OCI-LY1 (cell line): ENCODE results near the gene GRM3.

Experiments
- H2AFZ ChIP-seq: fragments of 200-600 bp; sonication (generic), shearing (Covaris generic); 2 replicates; pipeline ENCODE4 v1.6.0; 2014; ENCODE audit warnings: antibody characterized with exemption, mild to moderate bottlenecking, low read length
- H3F3A ChIP-seq: fragments of 200-600 bp; sonication (generic), shearing (Covaris generic); 2 replicates; pipeline ENCODE4 v1.6.0; 2014; ENCODE audit warnings: mild to moderate bottlenecking, antibody characterized with exemption, low read length, moderate library complexity; ENCODE audit not compliant: insufficient read depth
- H3K27ac ChIP-seq: fragments of 200-600 bp; sonication (generic); 2 replicates; pipeline ENCODE4 v1.5.1; 2014; ENCODE audit warnings: low read length, mixed run types, mild to moderate bottlenecking, low read depth; ENCODE audit not compliant: poor library complexity, severe bottlenecking
- H3K27me3 ChIP-seq: fragments of 200-600 bp; sonication (generic); 2 replicates; pipeline ENCODE4 v1.6.0; 2014; ENCODE audit warnings: antibody characterized with exemption, mild to moderate bottlenecking, low read length, moderate library complexity; ENCODE audit not compliant: insufficient read depth
- H3K36me3 ChIP-seq: fragments of 200-600 bp; sonication (generic); 2 replicates; pipeline ENCODE4 v1.6.1; 2014; ENCODE audit warnings: mild to moderate bottlenecking, antibody characterized with exemption, low read length, moderate library complexity, mixed read lengths; ENCODE audit not compliant: insufficient read depth
- H3K4me1 ChIP-seq: fragments of 200-600 bp; sonication (generic); 2 replicates; pipeline ENCODE4 v1.5.1; 2014; ENCODE audit warnings: mild to moderate bottlenecking, low read length, moderate library complexity; ENCODE audit not compliant: insufficient read depth, severe bottlenecking
- H3K4me2 ChIP-seq: fragments of 200-600 bp; sonication (generic), shearing (Covaris generic); 2 replicates; pipeline ENCODE4 v1.6.1; 2014; ENCODE audit warnings: low read length
- H3K4me3 ChIP-seq: fragments of 200-600 bp; sonication (generic); 2 replicates; pipeline ENCODE4 v1.5.1; 2014; ENCODE audit warnings: low read length, low read depth, mild to moderate bottlenecking, mixed read lengths; ENCODE audit not compliant: poor library complexity, severe bottlenecking
- H3K79me2 ChIP-seq: fragments of 200-600 bp; shearing (Covaris generic); 2 replicates; pipeline ENCODE4 v1.6.1; 2016; ENCODE audit warnings: mixed run types, low read length, mixed read lengths; ENCODE audit not compliant: insufficient read depth
- H3K9ac ChIP-seq: fragments of 200-600 bp; sonication (generic), shearing (Covaris generic); 2 replicates; pipeline ENCODE4 v1.6.1; 2014; ENCODE audit warnings: mild to moderate bottlenecking, low read length, mixed read lengths
- H3K9me2 ChIP-seq: fragments of 200-600 bp; sonication (generic), shearing (Covaris generic); 2 replicates; pipeline ENCODE4 v1.6.1; 2014; ENCODE audit warnings: low read depth, mild to moderate bottlenecking, low read length, mixed read lengths
- H3K9me3 ChIP-seq: fragments of 200-600 bp; shearing (Covaris generic); 2 replicates; pipeline ENCODE4 v1.6.1; 2014; ENCODE audit warnings: low read length, mixed read lengths
- H4K20me1 ChIP-seq: fragments of 200-600 bp; sonication (generic), shearing (Covaris generic); 2 replicates; pipeline ENCODE4 v1.6.0; 2016; ENCODE audit warnings: mild to moderate bottlenecking, low read length; ENCODE audit not compliant: insufficient read depth
- CTCF ChIP-seq: fragments of 200-600 bp; sonication (generic), shearing (Covaris generic); IDR thresholded peaks from 2 replicates; pipeline ENCODE4 v1.5.1; 2017; ENCODE audit warnings: mild to moderate bottlenecking, antibody characterized with exemption, low read length, moderate library complexity, mixed read lengths
- EZH2 ChIP-seq: fragments of 200-600 bp; sonication (generic), shearing (Covaris generic); IDR thresholded peaks from 2 replicates; pipeline ENCODE4 v1.8.0; 2017; ENCODE audit warnings: borderline replicate concordance, mixed run types, mild to moderate bottlenecking, antibody characterized with exemption, low read length, moderate library complexity, mixed read lengths

GRM3 gene

GRCh38 chr7:86788948-86789347 is 145.2 kb downstream of the GRM3 start:
- no peaks in the 10 kb centered on the region for H3K36me3 ChIP-seq
- H3K27ac ChIP-seq = no peak overlapping the region
- H3K4me1 ChIP-seq = no peaks in the 10 kb centered on the region
- H3K27me3 ChIP-seq = no peaks in the 10 kb centered on the region
- H3F3A ChIP-seq = no peaks in the 10 kb centered on the region
- H2AFZ ChIP-seq = no peak overlapping the region
- H3K79me2 ChIP-seq = no peaks in the 10 kb centered on the region
- no peak overlapping the region for H3K9ac ChIP-seq
- H3K9me2 ChIP-seq = no peaks in the 10 kb centered on the region
- no peaks in the 10 kb centered on the region for H3K9me3 ChIP-seq
- TF ChIP-seq EZH2 = no peak
- no peak for TF ChIP-seq CTCF
- no peak overlapping the region for H3K4me3 ChIP-seq
- H3K4me2 ChIP-seq = no peak overlapping the region
- no peaks in the 10 kb centered on the region for H4K20me1 ChIP-seq

GRCh38 chr7:86790383-86790782 is 146.7 kb downstream of the GRM3 start:
- Histone ChIP-seq H3K9me2 (no peaks in the 10 kb centered on the region), H3K4me3 (no peak overlapping the region), H3F3A (no peaks in the 10 kb centered on the region), H3K4me1 (no peaks in the 10 kb centered on the region), H3K9ac (no peak overlapping the region), H2AFZ (no peak overlapping the region), H3K9me3 (no peaks in the 10 kb centered on the region), H3K27me3 (no peaks in the 10 kb centered on the region), H3K27ac (no peak overlapping the region), H3K4me2 (no peak overlapping the region), H4K20me1 (no peaks in the 10 kb centered on the region), H3K79me2 (no peaks in the 10 kb centered on the region), H3K36me3 (no peaks in the 10 kb centered on the region)
- TF ChIP-seq EZH2 (no peak), CTCF (no peak)

GRCh38 chr7:86792260-86792659 is 148.6 kb downstream of the GRM3 start:
- Histone ChIP-seq H3K36me3 (no peaks in the 10 kb centered on the region), H4K20me1 (no peaks in the 10 kb centered on the region), H2AFZ (no peak overlapping the region), H3K27ac (no peak overlapping the region), H3K4me3 (no peak overlapping the region), H3F3A (no peaks in the 10 kb centered on the region), H3K79me2 (no peaks in the 10 kb centered on the region), H3K9ac (no peak overlapping the region), H3K4me2 (no peak overlapping the region), H3K9me2 (no peaks in the 10 kb centered on the region), H3K9me3 (no peaks in the 10 kb centered on the region), H3K4me1 (no peaks in the 10 kb centered on the region), H3K27me3 (no peaks in the 10 kb centered on the region)
- no peak for TF ChIP-seq EZH2
- no peak for TF ChIP-seq CTCF
